ENCODE measurements around the gene CDK5RAP2. TPM values are rescaled to one million over a fixed set of nuclear protein-coding genes. Genes with fewer than 3 reads are reported as not detected.

CDK5RAP2 gene
- total and polyA plus RNA-seq, 9 of the 15 experiments (the other 6 are each of a cell fraction or from before 2014, with no cell fraction given), result 19.9 to 68.8 (median 42.2) TPM

DNA sequence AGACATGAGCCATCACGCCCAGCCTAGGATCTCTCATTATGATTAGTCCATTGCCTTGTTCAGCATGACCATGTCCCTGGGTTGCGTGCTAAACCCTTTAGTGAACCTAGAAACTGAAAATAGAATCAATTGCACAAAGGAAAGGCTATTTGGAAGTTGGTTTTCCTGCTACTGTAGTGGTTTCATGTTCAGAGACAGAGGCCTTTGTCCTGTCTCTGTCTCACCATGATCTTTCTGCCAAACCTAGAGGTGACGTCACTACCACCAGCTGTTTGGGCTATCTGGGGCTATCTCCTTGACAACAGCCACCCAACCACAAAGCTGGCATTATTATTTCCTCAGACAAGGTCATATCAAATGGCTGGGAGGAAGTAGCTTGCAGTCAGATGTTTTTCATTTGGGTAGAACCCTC lies 4.0 kb upstream of the CDK5RAP2 start (continued):
- TF ChIP-seq POLR3G (IDR thresholded peaks at IDR 0.05; ENCODE audit: extremely low read depth, insufficient read length, insufficient replicate concordance), result no peak
- no peak for TF ChIP-seq BDP1 (IDR thresholded peaks at IDR 0.05; ENCODE audit: insufficient read depth, insufficient read length)
- TF ChIP-seq MXI1 (IDR thresholded peaks at IDR 0.05; ENCODE audit: low read depth, low read length), result peak; percentile 66; the same call in 1 of the 2 replicates
- TF ChIP-seq, protein P1, sequence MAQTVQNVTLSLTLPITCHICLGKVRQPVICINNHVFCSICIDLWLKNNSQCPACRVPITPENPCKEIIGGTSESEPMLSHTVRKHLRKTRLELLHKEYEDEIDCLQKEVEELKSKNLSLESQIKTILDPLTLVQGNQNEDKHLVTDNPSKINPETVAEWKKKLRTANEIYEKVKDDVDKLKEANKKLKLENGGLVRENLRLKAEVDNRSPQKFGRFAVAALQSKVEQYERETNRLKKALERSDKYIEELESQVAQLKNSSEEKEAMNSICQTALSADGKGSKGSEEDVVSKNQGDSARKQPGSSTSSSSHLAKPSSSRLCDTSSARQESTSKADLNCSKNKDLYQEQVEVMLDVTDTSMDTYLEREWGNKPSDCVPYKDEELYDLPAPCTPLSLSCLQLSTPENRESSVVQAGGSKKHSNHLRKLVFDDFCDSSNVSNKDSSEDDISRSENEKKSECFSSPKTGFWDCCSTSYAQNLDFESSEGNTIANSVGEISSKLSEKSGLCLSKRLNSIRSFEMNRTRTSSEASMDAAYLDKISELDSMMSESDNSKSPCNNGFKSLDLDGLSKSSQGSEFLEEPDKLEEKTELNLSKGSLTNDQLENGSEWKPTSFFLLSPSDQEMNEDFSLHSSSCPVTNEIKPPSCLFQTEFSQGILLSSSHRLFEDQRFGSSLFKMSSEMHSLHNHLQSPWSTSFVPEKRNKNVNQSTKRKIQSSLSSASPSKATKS (CRISPR knock-in tag; IDR thresholded peaks at IDR 0.05), result no peak
- no peak for TF ChIP-seq YY1 (IDR thresholded peaks at IDR 0.05; ENCODE audit: borderline replicate concordance in 1 of 3, control insufficient read depth in 1 of 3, extremely low read depth in 1 of 3, insufficient read depth in 3 of 3, insufficient read length in 1 of 3, insufficient replicate concordance in 2 of 3, low read depth in 1 of 3, low read length in 2 of 3)
- TF ChIP-seq, protein P2, sequence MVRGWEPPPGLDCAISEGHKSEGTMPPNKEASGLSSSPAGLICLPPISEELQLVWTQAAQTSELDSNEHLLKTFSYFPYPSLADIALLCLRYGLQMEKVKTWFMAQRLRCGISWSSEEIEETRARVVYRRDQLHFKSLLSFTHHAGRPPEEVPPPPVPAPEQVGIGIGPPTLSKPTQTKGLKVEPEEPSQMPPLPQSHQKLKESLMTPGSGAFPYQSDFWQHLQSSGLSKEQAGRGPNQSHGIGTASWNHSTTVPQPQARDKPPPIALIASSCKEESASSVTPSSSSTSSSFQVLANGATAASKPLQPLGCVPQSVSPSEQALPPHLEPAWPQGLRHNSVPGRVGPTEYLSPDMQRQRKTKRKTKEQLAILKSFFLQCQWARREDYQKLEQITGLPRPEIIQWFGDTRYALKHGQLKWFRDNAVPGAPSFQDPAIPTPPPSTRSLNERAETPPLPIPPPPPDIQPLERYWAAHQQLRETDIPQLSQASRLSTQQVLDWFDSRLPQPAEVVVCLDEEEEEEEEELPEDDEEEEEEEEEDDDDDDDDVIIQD (CRISPR knock-in tag; IDR thresholded peaks at IDR 0.05), result no peak
- no peak for TF ChIP-seq SIX5 (IDR thresholded peaks at IDR 0.05; ENCODE audit: borderline replicate concordance in 1 of 2, insufficient read depth in 1 of 2, low read depth in 1 of 2, low read length in 2 of 2)
- TF ChIP-seq, protein P3, sequence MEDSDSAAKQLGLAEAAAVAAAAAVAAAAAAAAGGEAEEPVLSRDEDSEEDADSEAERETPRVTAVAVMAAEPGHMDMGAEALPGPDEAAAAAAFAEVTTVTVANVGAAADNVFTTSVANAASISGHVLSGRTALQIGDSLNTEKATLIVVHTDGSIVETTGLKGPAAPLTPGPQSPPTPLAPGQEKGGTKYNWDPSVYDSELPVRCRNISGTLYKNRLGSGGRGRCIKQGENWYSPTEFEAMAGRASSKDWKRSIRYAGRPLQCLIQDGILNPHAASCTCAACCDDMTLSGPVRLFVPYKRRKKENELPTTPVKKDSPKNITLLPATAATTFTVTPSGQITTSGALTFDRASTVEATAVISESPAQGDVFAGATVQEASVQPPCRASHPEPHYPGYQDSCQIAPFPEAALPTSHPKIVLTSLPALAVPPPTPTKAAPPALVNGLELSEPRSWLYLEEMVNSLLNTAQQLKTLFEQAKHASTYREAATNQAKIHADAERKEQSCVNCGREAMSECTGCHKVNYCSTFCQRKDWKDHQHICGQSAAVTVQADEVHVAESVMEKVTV (CRISPR knock-in tag; IDR thresholded peaks at IDR 0.05), result no peak
- TF ChIP-seq ZNF583 (CRISPR knock-in tag; IDR thresholded peaks at IDR 0.05), result no peak
- no peak for TF ChIP-seq MYNN (IDR thresholded peaks at IDR 0.05)
- no peak for TF ChIP-seq MYNN (CRISPR knock-in tag; IDR thresholded peaks at IDR 0.05)
- TF ChIP-seq NCOR1 (IDR thresholded peaks at IDR 0.05), result no peak
- TF ChIP-seq JUND (IDR thresholded peaks at IDR 0.05; ENCODE audit: borderline replicate concordance, low read depth, low read length), result peak; percentile 87
- peak; percentile 90 for TF ChIP-seq JUND (tag; IDR thresholded peaks at IDR 0.05; ENCODE audit: borderline replicate concordance, low read depth, low read length)
- TF ChIP-seq POU5F1 (IDR thresholded peaks at IDR 0.05; ENCODE audit: borderline replicate concordance, low read depth, low read length, partially characterized antibody), result no peak
- TF ChIP-seq ZNF766 (CRISPR knock-in tag; conservative IDR thresholded peaks at IDR 0.05), result no peak
- no peak for TF ChIP-seq ZNF212 (CRISPR knock-in tag; IDR thresholded peaks at IDR 0.05)
- TF ChIP-seq NBN (IDR thresholded peaks at IDR 0.05; ENCODE audit: low read depth), result no peak
- TF ChIP-seq, protein P4, sequence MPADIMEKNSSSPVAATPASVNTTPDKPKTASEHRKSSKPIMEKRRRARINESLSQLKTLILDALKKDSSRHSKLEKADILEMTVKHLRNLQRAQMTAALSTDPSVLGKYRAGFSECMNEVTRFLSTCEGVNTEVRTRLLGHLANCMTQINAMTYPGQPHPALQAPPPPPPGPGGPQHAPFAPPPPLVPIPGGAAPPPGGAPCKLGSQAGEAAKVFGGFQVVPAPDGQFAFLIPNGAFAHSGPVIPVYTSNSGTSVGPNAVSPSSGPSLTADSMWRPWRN (IDR thresholded peaks at IDR 0.05; ENCODE audit: low read depth), result no peak
- no peak for TF ChIP-seq NCOA4 (IDR thresholded peaks at IDR 0.05; ENCODE audit: partially characterized antibody)
- TF ChIP-seq, protein P5, sequence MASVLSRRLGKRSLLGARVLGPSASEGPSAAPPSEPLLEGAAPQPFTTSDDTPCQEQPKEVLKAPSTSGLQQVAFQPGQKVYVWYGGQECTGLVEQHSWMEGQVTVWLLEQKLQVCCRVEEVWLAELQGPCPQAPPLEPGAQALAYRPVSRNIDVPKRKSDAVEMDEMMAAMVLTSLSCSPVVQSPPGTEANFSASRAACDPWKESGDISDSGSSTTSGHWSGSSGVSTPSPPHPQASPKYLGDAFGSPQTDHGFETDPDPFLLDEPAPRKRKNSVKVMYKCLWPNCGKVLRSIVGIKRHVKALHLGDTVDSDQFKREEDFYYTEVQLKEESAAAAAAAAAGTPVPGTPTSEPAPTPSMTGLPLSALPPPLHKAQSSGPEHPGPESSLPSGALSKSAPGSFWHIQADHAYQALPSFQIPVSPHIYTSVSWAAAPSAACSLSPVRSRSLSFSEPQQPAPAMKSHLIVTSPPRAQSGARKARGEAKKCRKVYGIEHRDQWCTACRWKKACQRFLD (CRISPR knock-in tag; IDR thresholded peaks at IDR 0.05), result peak; percentile 53; the same call in 1 of the 2 replicates

Data from K562 (cell line).